ENCODE data around the gene SRPK2.
"Not testable (repeated sequence)": the region's sequence is repeated elsewhere in the genome, so short reads cannot be mapped to it uniquely, and the experiment has no call there.

SRPK2 gene

DNA sequence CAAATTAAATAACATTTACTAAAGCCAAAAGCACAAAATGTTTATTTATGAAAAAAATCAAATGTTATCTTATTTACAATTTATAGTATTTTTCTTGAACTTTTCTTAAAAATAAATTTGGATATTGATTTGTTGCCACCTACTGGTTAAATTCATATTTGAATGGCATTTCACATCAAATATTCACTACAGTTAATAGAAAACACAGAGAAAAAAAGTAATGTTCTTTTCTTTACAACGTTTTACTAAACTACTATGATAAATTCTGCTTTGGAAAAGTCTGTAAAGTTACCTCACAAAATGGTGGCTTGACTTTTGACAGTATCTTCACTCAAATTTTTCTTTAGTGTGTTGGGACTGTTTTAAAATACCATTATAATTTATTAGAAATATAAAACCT lies 52.7 kb downstream of the SRPK2 start:
- DNase-seq (ENCODE audit: low read depth) = peak; percentile 30
- H3K4me3 ChIP-seq (ENCODE audit: control insufficient read depth, low read depth, low read length) = no peak overlapping the region
- TF ChIP-seq, protein P1, sequence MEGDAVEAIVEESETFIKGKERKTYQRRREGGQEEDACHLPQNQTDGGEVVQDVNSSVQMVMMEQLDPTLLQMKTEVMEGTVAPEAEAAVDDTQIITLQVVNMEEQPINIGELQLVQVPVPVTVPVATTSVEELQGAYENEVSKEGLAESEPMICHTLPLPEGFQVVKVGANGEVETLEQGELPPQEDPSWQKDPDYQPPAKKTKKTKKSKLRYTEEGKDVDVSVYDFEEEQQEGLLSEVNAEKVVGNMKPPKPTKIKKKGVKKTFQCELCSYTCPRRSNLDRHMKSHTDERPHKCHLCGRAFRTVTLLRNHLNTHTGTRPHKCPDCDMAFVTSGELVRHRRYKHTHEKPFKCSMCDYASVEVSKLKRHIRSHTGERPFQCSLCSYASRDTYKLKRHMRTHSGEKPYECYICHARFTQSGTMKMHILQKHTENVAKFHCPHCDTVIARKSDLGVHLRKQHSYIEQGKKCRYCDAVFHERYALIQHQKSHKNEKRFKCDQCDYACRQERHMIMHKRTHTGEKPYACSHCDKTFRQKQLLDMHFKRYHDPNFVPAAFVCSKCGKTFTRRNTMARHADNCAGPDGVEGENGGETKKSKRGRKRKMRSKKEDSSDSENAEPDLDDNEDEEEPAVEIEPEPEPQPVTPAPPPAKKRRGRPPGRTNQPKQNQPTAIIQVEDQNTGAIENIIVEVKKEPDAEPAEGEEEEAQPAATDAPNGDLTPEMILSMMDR (conservative IDR thresholded peaks at IDR 0.05; ENCODE audit: control insufficient read depth, insufficient read depth, low read depth, low read length) = peak; percentile 29

DNA sequence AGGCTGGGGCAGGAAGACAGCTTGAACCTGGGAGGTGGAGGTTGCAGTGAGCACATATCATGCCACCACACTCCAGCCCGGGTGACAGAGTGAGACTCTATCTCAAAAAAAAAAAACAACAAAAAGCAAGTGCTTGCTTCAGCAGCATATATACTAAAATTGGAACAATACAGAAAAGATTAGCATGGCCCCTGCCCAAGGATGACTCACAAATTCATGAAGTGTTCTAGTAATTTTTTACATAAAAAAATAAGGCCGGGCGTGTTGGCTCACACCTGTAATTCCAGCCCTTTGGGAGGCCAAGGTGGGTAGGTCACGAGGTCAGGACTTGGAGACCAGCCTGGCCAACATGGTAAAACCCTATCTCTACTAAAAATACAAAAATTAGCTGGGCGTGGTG lies 56.1 kb downstream of the SRPK2 start:
- peak; percentile 24 for DNase-seq (ENCODE audit: low read depth)
- H3K4me3 ChIP-seq (ENCODE audit: control insufficient read depth, low read depth, low read length) = not testable (repeated sequence)

DNA sequence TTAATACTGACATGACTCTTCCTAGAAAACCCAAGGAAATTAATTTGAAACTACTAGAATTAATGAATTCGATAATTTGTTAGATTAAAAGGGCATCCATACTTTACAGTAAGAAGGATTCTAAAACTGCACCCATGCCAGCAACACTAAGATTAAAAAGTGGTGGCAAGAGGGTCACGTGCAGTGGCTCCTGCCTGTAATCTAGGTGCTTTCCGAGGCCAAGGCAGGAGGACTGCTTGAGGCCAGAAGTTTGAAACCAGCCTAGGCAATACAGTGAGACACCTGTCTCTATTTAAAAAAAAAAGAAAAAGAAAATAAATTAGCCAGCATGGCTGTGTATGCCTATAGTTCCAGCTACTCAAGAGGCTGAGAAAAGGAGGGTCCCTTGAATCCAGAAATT lies 58.2 kb downstream of the SRPK2 start:
- TF ChIP-seq, protein P1 (conservative IDR thresholded peaks at IDR 0.05; ENCODE audit: control insufficient read depth, insufficient read depth, low read depth, low read length) = no peak
- no peak overlapping the region for H3K4me3 ChIP-seq (ENCODE audit: control insufficient read depth, low read depth, low read length)
- DNase-seq (ENCODE audit: low read depth) = no peak

DNA sequence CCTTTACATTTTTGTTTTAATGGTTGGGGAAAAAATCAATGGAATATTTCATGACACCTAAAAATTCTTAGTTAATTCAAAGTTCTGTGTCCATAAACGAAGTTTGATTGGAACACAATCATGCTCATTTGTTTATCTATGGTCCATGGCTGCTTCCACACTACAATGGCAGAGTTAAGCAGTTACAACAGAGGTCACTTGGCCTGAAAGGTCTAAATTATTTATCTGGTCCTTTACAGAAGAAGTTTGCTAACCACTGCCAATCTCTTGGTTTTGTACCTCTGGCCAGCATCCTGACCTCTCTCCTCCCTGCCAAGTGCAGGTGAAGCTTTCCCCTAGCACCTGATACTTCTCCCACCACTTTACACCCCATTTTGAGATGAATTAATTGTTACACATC lies 61.5 kb downstream of the SRPK2 start:
- no peak overlapping the region for H3K4me3 ChIP-seq (ENCODE audit: control insufficient read depth, low read depth, low read length)
- TF ChIP-seq, protein P1 (conservative IDR thresholded peaks at IDR 0.05; ENCODE audit: control insufficient read depth, insufficient read depth, low read depth, low read length) = no peak
- DNase-seq (ENCODE audit: low read depth) = no peak

DNA sequence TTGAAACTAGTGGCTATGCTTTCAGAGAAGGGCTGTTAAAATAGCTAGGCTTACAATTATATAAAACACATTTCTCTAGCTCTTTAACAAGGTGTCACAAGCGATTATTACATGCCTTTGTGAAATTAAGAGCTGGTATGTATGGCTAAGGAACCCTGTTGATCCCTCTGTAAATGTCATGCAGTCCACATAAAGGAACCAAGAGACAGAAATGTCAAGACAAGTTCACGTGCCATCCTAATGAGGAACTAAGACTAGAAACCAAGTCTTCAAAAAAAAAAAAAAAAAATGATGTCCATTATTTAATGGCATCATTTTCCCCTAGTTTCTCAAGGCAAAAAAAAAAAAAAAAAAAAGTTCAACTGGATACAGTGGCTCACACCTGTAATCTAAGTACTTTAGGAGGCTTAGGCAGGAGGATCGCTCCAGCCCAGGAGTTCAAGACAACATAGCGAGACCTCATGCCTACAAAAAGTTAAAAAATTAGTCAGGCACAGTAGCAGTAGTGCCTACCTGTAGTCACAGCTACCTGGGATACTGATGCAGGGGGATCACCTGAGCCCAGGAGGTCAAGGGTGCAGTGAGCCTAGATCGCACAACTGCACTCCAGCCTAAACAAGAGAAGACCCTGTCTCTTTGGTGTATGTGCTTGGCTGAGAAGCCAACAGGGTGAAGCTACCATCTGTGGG lies 63.4 kb downstream of the SRPK2 start:
- no peak for DNase-seq (ENCODE audit: low read depth)
- TF ChIP-seq, protein P1 (conservative IDR thresholded peaks at IDR 0.05; ENCODE audit: control insufficient read depth, insufficient read depth, low read depth, low read length) = no peak

DNA sequence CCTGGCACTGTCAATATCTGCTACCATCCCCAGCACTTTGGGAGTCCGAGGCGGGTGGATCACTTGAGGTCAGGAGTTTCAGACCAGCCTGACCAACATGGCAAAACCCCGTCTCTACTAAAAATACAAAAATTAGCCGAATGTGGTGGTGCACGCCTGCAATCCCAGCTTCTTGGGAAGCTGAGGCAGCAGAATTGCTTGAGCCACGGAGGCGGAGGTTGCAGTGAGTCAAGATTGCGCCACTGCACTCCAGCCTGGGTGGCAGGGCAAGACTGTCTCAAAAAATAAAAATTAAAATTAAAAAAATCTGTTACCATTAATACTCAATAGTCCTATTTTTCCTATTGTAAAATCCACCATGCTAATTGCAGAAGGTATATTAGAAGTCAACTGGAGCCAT lies 64.1 kb downstream of the SRPK2 start:
- not testable (repeated sequence) for H3K4me3 ChIP-seq (ENCODE audit: control insufficient read depth, low read depth, low read length); DNase-seq (ENCODE audit: low read depth)

More for the DNA sequence above, 63.4 kb downstream of the SRPK2 start:
- H3K4me3 ChIP-seq (ENCODE audit: control insufficient read depth, low read depth, low read length) = no peak overlapping the region

DNA sequence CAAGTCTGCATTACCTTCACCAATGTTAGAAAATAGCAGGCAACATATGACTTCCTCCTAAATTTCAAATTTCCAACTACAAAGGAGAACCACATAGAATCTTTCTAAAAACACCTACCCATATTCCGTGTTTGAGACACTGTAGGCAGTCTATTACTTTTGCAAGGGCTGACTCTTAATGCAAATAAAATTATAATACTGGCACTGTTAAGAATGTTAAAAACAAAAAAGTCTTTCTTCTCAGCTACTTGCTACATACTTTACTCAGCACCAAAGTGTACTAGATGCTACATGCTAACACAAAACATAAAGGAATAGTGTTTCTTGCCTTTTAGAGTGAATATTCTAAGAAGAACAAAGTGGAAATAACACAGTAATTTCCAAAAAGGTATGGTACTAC lies 65.4 kb downstream of the SRPK2 start:
- no peak for DNase-seq (ENCODE audit: low read depth)
- TF ChIP-seq, protein P1 (conservative IDR thresholded peaks at IDR 0.05; ENCODE audit: control insufficient read depth, insufficient read depth, low read depth, low read length) = no peak
- H3K4me3 ChIP-seq (ENCODE audit: control insufficient read depth, low read depth, low read length) = no peak overlapping the region

DNA sequence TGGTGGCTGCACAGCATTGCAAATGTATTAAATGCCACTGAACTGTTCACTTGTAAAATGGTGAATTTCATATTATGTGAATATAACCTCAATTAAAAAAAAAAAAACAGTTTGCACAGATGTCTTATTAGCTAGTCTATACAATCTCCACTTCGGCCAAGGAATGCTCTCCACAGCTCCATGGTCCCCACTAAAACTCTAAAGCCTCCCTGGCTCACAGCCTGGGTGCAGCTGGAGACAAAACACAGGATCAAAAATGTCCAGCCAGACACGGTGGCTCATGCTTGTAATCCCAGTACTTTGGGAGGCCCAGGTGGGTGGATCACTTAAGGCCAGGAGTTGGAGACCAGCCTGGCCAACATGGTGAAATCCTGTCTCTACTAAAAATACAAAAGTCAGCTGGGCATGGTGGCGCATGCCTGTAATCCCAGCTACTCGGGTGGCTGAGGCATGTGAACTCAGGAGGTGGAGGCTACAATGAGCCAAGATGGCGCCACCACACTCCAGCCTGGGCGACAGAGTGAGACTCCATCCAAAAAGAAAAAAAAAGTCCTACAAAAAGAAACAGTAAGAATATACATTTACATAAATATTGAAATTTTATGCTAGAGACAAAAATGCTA lies 66.0 kb downstream of the SRPK2 start:
- TF ChIP-seq, protein P1 (conservative IDR thresholded peaks at IDR 0.05; ENCODE audit: control insufficient read depth, insufficient read depth, low read depth, low read length) = no peak
- no peak overlapping the region for H3K4me3 ChIP-seq (ENCODE audit: control insufficient read depth, low read depth, low read length)
- DNase-seq (ENCODE audit: low read depth) = no peak
